HepG2 (cell line): ENCODE results near the gene HHIPL1. TPM values are rescaled to one million over a fixed set of nuclear protein-coding genes. Genes with fewer than 3 reads are reported as not detected.

Experiments
- EHMT2 ChIP-seq: fragments of 200-600 bp; sonication (generic); IDR thresholded peaks from 2 replicates; pipeline ENCODE4 v1.7.0; 2017; ENCODE audit warnings: antibody characterized with exemption, low read depth, low read length, borderline replicate concordance
- ELF3 ChIP-seq: IDR thresholded peaks from 2 replicates; pipeline ENCODE4 v1.6.1; 2016; ENCODE audit warnings: missing genetic modification reagents, missing compliant biosample characterization
- KDM5A ChIP-seq: fragments of 200-600 bp; sonication (generic); IDR thresholded peaks from 2 replicates; pipeline ENCODE4 v1.7.0; 2018; ENCODE audit warnings: antibody characterized with exemption, mild to moderate bottlenecking, low read length, borderline replicate concordance
- MAFF ChIP-seq: IDR thresholded peaks from 2 replicates; pipeline ENCODE4 v1.6.1; 2011; ENCODE audit warnings: low read depth, low read length, improper control_type of control experiment
- RFXAP ChIP-seq: sonication (generic); formaldehyde crosslinking; IDR thresholded peaks from 2 replicates; pipeline ENCODE4 v1.4.0; 2020; ENCODE audit warnings: missing genetic modification reagents, borderline replicate concordance
- THAP9 ChIP-seq: sonication (generic); formaldehyde crosslinking; IDR thresholded peaks from 2 replicates; pipeline ENCODE4; 2020; ENCODE audit warnings: missing genetic modification reagents, mild to moderate bottlenecking, borderline replicate concordance
- ZFP91 ChIP-seq: sonication (generic); formaldehyde crosslinking; IDR thresholded peaks from 2 replicates; pipeline ENCODE4 v1.9.0; 2022; ENCODE audit warnings: missing genetic modification reagents, mild to moderate bottlenecking, borderline replicate concordance
- ZNF20 ChIP-seq: sonication (generic); formaldehyde crosslinking; IDR thresholded peaks from 2 replicates; pipeline ENCODE4 v1.4.0; 2020; ENCODE audit warnings: mild to moderate bottlenecking, moderate library complexity, missing genetic modification reagents
- ZNF512B ChIP-seq: sonication (generic); formaldehyde crosslinking; IDR thresholded peaks from 2 replicates; pipeline ENCODE4 v1.5.1; 2020; ENCODE audit warnings: missing genetic modification reagents, mild to moderate bottlenecking, borderline replicate concordance
- ZNF678 ChIP-seq: sonication (generic); formaldehyde crosslinking; IDR thresholded peaks from 2 replicates; pipeline ENCODE4 v1.4.0; 2020; ENCODE audit warnings: mild to moderate bottlenecking, missing genetic modification reagents
- ZNF687 ChIP-seq: sonication (generic); formaldehyde crosslinking; IDR thresholded peaks from 2 replicates; pipeline ENCODE4 v1.5.1; 2020; ENCODE audit warnings: mild to moderate bottlenecking, missing genetic modification reagents, moderate library complexity
- ZNF720 ChIP-seq: sonication (generic); formaldehyde crosslinking; IDR thresholded peaks from 2 replicates; pipeline ENCODE4 v1.4.0; 2020; ENCODE audit warnings: missing genetic modification reagents
- ZNF800 ChIP-seq: sonication (generic); formaldehyde crosslinking; IDR thresholded peaks from 2 replicates; pipeline ENCODE4 v1.4.0; 2020; ENCODE audit warnings: missing genetic modification reagents
- polyA plus RNA-seq, 8 experiments: library from polyadenylated mRNA; depleted of rRNA in 3 of 8; stranded (reverse) in 7 of 8; unstranded in 1 of 8; fragments of >200 nt; fragmentation: Illumina TruSeq in 4 of 8; extraction: Trizol in 4 of 8; gene quantifications; 2 replicates each; pipeline versions ENCODE4 v1.2.1 to v1.2.3, GENCODE V29; 2011 to 2016; ENCODE audit warnings: low read depth in 4 of 8, missing spikeins in 1 of 8, mixed read lengths in 1 of 8; ENCODE audit not compliant: insufficient read depth in 1 of 8
- total RNA-seq, 5 experiments: library from RNA; depleted of rRNA; stranded (reverse); fragments of >200 nt; fragmentation: Illumina TruSeq; extraction: Trizol; gene quantifications; 2 replicates each; pipeline ENCODE4 v1.2.3, GENCODE V29; 2016; ENCODE audit warnings: low read depth in 1 of 5

The HHIPL1 gene
- total and polyA plus RNA-seq, 2 of the 13 experiments (the other 11 are each of a cell fraction or from before 2014, with no cell fraction given): not detected

GRCh38 chr14:99683619-99684409 is 38.9 kb downstream of the HHIPL1 start, which contains the start of gene CYP46A1 (continued):
- TF ChIP-seq ZNF800 (CRISPR knock-in tag): peak; percentile 34; the same call in 1 of the 2 replicates
- TF ChIP-seq ZNF512B (CRISPR knock-in tag): no peak
- TF ChIP-seq EHMT2: no peak
- no peak for TF ChIP-seq ZNF20 (CRISPR knock-in tag)
- 0 out of 2 replicates have a peak, but pooled peaks have one; percentile 27 for TF ChIP-seq RFXAP (CRISPR knock-in tag)
- TF ChIP-seq ZNF720 (CRISPR knock-in tag): no peak
- TF ChIP-seq ZNF678: no peak
- TF ChIP-seq ZFP91 (CRISPR knock-in tag): peak; percentile 23; the same call in 1 of the 2 replicates
- no peak for TF ChIP-seq THAP9 (CRISPR knock-in tag)
- no peak for TF ChIP-seq ELF3 (CRISPR knock-in tag)
- peak; percentile 60 for TF ChIP-seq ZNF687 (CRISPR knock-in tag)
- no peak for TF ChIP-seq MAFF
- TF ChIP-seq KDM5A: peak; percentile 95
